Cardiac septum (tissue), 1 donor: ENCODE data around the gene WDPCP. TPM values are rescaled to one million over a fixed set of nuclear protein-coding genes. Genes with fewer than 3 reads are reported as not detected.
"Not testable (repeated sequence)": the region's sequence is repeated elsewhere in the genome, so short reads cannot be mapped to it uniquely, and the experiment has no call there.

Source experiments
- DNase-seq: peaks from one replicate; pipeline ENCODE4 v3.0.0-alpha.2; 2020; ENCODE audit warnings: low spot score
- intact Hi-C: fragments of 100-400 bp; cut with DNase I; formaldehyde crosslinking; loops from one replicate; pipeline ENCODE4 v1.14.0; 2022
- total RNA-seq: library from RNA; stranded (reverse); fragmentation: NEBNext Ultra II Directional; extraction: Animal tissue kit (Norgen Biotek cat#: 25700); gene quantifications from one replicate; pipeline ENCODE4 v1.2.1, GENCODE V29; 2021
- donor health status: DM: no; HTN: no; CAD: no.

WDPCP gene
- total RNA-seq, 1 donor from 2014 or later, result 27.3 TPM

DNA sequence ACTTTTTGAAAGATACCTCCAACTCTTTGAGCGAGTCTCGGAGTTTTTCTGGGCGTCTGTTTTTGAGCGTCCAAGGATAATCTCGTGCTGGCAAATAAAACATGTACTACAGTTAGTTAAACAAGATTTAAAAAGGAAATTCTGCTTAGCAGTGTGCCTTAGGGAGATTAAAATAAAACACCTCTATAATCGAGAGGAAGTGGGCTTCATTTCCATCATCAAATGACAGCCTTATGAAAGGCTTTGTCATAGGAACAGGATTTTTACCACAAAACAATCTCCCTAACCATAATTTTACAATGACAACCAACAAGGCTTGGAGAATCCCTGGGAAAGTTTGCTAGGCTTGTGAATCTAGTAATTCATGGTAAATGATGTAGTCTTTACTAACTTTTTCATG lies 103.4 kb downstream of the WDPCP start:
- no peak for DNase-seq
- intact Hi-C loops, result loop anchor here (5.0 kb wide), 1 partner anchor 698 kb away; no protein-coding TSS in a partner anchor

DNA sequence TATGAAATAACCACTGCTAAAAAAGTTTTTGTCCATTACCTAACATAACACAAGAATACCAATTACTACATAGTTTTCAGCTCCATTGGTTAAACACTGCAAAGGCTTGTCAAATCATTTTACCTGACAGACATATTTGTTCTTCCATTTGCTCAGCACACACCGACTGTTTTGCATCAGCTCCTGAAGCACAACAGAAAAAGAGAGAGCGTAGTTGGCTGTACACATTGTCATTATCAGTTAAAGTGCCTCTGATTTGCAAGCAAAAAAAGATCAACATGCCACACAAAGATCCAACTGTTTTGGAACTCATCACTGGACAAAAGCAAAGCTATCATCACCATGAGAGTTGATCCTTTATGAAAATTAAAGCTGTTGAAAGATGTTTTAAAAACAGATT lies 103.8 kb downstream of the WDPCP start:
- no peak for DNase-seq
- intact Hi-C loops, result no loop called here

DNA sequence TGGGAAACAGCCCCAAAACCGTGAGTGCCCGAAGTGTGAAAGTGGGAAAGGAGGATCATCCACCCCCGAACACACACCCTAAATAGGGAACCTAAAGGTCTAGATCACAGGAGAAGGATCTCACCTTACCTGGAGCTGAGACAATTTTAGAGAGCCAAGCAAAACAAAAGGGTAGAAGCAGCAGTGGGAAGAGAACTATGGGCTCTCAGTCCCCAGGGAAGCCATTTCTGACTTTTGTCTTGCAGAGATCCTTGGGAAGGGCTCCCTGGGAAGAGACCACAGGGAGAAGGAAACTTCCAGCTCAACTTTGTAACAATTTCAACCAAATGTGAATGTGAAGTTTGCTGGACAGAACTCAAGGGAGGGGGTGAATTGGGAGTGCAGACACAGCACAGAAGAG lies 110.6 kb downstream of the WDPCP start:
- no peak for DNase-seq
- intact Hi-C loops, result no loop called here

DNA sequence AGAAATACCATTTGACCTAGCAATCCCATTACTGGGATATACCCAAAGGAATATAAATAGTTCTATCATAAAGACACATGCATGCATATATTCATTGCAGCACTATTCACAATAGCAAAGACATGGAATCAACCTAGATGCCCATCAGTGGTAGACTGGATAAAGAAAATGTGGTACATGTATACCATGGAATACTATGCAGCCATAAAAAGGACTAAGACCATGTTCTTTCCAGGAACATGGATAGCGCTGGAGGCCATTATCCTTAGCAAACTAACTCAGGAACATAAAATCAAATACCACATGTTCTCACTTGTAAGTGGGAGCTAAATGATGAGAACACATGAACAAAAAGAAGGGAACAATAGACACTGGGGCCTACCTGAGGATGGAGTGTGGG lies 119.0 kb downstream of the WDPCP start:
- intact Hi-C loops, DNase-seq: not testable (repeated sequence)

DNA sequence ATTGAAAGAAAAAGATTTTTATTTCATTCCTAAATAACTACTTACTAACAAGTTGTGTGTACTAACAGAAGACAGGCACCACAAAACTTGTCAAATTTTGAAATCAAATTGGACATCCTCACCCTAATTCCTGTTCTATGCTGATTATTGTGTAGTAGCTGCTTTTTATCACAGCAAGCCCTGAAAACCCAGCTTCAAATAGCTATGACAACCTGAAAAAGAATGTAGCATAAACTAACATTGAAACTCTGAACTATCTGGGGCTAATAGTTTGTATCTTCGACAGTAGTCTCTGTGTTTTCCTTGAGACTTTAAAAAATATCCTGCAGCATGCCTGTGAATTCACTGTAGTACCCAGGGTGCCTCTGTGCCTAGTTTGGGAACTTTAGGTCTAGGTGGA lies 122.6 kb downstream of the WDPCP start:
- DNase-seq, result no peak
- intact Hi-C loops, result no loop called here

DNA sequence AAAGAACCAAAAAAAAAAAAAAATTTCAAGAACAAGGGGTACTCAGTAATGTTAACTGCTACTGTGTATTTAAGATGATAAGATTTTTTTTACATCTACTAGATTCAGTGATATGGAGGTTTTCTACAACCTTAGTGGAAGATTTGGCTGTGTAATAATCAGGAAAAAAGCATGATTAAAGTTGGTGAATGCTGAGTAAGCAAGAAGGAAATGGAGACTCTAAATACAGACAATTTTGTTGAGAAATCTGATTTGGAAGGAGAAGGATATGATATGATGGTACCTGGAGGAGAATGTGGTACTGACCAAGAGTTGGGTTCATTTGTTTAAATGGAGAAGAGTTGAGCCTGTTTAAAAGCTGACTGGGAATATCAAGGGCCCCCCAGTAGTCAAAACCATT lies 125.1 kb downstream of the WDPCP start:
- intact Hi-C loops, result no loop called here
- no peak for DNase-seq

DNA sequence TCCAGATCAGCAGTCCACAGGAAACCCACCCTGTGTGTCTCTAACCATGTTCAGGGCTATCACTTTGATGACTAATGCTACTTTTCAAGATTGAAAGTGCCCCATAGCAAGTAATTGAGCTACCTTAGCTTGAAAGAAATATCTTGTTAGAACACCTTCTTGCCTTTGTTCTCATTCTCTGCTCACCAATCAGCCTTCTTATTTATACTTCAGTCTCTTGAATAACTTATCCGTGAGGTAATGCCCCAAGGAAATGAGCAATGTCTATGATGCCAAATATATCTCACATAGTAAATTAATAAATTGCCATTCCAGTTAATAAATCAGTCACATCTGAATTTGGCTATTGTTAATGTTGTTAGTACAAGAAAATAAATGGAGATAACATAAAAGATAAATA lies 141.6 kb downstream of the WDPCP start:
- intact Hi-C loops, result no loop called here
- no peak for DNase-seq

DNA sequence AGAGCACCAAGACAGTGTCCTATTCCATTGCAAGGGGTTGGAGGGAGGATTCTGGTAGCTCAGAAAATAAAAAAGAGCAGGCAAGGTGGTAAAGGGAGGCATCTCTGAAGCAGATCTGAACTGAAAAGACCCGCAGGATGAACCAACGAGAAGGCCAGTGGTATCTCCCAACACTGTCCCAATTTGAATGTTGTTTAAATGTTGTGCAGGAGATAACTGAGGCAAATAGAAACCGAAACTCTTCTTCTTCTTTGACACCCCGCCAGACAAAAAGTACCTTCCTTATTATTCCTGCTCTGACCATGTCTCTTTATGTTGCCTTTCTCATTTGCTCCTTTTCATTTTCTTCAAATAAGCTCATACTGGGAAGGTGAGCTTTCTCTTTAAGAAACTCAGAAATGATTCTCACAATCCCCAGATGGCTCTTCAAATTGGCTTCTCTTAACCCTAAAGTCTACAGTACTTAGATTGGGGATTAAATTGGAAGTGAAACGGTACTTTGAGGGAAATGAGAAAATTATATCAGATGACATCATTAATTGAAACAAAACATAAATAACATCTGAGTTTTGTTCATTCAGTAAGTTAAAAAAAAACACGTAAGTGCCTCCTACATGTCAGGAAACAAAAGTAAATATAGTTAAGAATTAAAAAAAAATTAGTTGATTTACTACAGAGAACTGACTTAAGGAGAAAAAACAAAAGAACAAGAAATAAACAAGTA lies 143.6 kb downstream of the WDPCP start:
- no peak for DNase-seq
- intact Hi-C loops, result no loop called here

DNA sequence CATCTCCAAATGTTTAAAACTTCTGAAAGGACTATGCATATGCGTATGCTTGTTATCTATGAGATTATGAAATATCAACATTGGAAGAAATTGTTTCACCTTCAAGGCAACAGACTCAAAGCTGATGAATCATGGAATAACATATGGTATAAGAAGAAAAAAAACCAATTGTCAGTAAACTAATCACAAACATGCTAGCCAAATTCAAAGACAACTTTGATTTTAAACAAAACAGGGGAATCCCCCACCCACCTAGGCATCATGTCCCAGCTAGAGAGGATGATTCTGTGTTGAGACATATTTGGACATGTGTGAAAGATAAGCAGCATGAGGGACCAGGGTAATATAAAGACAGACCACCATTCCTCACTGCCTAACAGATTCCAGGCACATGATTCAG lies 147.7 kb downstream of the WDPCP start:
- DNase-seq, result no peak
- intact Hi-C loops, result no loop called here

DNA sequence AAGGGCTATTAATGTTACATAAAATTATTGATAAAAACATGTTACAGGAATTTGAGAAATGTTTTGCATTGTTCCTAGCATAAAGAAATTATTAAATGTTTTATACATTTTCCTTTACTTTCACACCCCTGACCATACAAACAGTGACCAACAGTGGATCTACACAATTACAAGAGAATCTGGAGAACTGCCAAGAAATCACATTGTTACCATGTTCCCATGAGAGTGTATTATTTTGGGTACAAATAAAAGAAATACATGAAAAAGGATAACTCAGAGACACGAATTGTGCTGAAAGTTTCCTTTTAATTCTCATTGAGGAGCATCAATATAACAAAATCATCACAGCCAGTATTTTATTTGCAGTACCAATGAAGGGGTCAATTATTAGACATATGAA lies 150.1 kb downstream of the WDPCP start:
- intact Hi-C loops, result no loop called here
- no peak for DNase-seq

DNA sequence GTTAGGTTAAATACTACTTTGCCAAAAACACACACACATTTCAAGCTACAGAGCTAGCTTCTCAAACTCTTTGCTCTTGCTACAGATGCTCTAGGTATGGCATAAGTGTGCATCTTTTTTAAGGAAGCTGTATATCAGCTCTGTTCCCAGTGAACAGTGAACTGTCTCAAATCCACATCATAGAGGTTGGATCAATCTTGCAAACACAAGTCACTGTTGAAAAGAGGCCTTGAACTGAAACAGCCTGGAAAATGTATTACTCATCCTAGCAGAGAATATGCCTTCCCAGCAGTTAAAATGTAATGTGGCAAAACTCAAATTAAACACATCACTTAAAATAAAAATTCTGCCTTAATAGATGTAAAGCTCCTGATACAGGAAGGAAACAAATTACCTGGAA lies 151.8 kb downstream of the WDPCP start:
- intact Hi-C loops, result no loop called here
- no peak for DNase-seq

DNA sequence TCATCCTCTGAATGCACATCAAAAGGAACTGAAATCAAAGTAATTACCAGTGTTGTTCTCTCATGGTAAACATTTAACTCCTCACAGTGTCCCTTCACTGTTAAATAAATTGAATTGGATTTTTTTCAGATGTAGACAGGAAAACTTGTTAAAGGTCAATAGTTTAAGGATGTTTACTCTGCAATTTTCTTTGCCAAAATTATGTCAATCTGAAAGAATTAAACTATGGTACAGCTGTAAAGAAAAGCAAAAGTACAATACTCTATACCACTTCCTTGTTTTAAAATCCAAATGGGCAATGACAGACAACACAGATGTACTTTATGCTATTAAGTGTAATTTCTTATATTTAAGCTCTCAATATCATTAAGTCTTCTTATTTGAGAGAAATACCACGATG lies 153.2 kb downstream of the WDPCP start:
- DNase-seq, result no peak
- intact Hi-C loops, result no loop called here

DNA sequence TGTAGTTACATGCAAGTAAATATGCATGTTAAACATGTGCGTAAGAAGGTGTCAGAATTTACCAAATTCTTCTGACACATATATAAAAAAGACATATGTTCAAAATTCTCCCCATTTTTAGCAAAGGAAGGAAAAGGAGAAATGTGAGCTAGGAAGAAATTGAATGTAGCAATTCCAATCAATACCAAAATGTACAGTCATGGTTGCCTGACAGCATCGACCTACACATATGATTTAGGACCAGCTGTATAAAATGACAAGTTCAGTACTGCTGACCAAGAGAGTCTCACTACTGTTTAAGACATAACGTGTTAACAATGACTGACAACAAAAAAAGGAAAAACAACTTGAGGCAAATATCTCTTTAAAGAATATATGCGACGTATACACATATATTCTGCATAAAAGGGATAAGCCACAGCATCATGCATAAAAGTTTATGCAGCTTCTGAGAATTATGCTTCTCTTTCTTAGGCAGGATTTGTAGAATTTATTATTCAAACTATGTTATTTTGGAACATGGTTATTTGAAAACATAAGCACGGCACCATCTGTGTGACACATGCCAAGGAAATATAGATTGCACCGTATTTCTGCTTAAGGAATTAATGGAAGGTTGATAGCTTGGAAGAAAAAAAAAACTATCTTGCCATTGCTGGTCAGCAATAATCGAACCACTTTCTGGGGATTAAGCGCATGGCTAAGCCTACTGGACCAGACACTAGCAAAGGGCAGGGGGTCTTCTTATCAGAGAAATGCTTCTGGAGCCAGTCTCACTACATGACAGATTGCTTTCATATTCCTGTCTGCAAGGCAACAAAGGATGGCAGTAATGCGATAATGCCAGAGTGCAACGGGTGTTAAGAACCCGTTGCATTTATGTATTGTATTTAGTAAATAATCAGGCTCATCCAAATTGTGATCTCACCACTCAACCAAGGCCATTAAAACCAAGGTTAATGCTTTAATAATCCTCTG lies 154.0 kb downstream of the WDPCP start:
- intact Hi-C loops, result no loop called here
- no peak for DNase-seq

DNA sequence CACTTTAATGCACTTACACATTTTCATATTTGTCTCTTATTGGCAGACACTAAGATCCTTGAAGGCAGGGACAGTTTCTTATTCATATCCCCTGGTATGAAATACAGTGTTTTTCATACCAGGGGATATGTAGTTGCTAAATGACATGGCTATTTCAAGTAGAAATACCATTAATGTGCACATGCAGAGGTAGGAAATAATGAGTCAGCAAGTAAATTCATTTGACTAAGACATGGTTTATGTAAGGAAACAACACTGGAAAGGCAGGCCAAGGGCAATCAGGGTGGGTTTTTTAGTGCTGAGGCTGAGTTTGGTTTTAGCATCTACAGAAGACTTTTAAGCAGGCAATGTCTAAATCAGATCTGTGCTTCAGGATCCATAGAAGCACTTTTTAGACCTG lies 155.9 kb downstream of the WDPCP start:
- intact Hi-C loops, result no loop called here
- DNase-seq, result no peak

DNA sequence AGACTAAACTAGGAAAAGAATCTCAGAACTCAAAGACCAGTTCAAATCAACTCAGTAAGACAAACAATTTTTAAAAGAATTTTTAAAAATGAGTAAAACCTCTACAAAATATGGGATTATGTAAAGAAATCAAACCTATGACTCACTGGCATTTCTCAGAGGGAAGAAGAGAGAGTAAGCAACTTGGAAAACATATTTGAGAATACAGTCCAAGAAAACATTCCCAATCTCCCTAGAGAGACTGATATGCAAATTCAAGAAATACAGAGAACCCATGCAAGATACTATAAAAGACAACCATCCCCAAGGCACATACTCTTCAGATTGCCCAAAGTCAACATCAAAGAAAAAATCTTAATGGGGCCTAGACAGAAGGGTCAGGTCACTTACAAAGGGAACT lies 162.7 kb downstream of the WDPCP start:
- DNase-seq, result no peak
- intact Hi-C loops, result no loop called here

DNA sequence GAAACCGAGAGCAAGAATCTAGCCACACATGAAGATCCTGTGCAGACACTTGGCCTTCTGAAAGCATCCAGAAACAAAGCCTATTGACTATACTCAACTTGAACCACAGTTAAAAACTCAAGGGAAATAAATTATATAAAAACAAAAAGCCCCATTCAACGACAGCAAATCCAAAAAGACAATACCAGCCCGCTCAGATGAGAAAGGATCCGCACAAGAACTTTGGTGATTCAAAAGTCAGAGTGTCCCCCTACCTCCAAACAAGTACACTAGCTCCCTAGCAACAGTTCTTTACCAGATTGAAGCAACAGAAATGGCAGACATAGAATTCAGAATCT lies 163.2 kb downstream of the WDPCP start:
- intact Hi-C loops, result no loop called here
- DNase-seq, result no peak

DNA sequence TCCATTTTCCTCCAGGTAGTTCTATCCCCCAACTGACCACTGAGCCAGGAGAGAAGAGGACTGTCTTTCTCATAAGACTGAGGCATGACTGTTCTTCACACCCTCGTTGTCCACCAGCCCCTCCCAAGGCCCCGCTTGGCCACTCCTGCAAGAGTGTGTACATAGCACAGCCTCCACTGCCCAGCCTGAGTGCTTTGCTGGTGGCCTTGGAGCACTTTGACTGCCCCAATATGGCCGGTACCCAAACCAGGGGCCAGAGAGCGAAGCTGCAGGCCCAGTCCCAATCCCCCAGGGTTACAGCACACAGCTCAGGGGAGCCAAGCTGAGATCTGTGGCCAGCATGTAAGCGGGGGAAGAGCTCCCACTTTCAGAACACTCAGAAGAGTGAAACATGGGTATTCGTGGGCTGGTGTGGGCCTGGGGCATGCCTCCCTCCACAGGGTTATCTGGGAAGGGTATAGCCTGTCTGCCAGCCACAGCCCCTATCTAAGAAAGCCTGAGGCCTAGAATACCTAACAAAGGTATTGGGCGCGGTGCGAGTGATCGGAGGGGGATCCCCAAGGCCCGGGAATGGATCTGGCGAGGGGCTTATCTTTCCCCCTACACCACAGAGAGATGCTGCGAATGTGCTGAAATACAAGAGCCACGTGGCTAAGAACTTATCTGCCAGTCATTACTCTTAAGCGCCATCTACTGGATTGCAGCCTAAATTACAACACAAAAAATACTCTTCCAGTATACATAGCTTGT lies 163.8 kb downstream of the WDPCP start:
- no peak for DNase-seq
- intact Hi-C loops, result no loop called here

DNA sequence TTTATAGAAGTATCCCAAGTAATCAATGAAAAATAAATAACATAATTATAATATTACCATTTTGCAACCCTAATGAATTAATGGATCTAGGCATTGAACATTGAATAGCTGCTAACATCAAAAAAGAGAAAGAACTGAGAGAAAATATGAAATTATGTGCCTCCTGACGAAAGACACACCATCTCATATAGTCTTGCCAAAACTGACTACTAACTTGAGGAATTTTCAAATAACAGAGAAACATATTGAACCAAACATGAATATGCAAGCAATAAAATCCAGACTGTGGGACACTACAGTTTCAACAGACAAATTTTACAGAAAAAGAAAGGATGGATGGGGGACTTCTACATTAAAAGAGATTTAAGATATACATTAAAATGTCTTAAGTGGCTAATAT lies 165.7 kb downstream of the WDPCP start:
- no peak for DNase-seq
- intact Hi-C loops, result no loop called here

DNA sequence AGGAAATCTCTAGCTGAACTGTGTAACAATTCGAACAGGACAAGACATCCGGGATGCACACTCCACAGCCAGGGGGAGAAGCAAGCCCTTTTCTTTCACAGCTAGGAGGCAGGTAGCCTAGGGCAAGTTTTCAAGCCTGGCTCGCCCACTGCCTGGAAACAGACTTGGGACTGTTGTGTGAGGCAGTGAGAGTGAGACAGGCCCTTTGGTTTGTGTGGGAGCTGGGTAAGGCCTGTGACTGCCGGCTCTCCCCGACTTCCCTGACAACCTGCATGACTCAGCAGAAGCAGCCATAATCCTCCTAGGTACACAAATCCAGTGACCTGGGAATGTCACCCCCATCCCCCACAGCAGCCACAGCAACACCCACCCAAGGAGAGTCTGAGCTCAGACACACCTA lies 179.7 kb downstream of the WDPCP start:
- intact Hi-C loops, result no loop called here
- no peak for DNase-seq

DNA sequence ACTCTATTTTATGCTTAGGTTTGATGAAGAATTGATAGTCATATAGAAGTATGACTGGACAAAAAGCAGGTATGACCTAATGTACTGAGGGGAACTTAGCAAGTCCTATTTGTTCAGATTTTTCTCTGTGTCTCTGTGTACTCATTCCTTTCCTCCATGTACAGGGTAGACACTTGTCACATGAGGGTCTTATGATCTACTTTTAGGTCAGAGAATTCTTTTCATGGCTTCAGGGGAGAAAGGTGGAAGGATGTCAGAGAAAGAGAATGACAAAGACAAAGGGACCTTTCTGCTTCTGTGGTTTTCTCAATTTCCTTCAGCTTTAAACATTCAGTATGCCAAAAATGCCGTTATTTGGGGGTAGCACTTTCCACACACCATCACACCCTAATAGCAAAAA lies 181.6 kb downstream of the WDPCP start:
- DNase-seq, result no peak
- intact Hi-C loops, result no loop called here
